HG03378 (cell line): ENCODE data around the gene TMEM132E.
"Not testable (repeated sequence)": the region's sequence is repeated elsewhere in the genome, so short reads cannot be mapped to it uniquely, and the experiment has no call there.

Experiments used
- ATAC-seq: cut with Tn5 transposase; IDR thresholded peaks from one replicate; pipeline ENCODE4 v1.9.1; 2021; ENCODE audit warnings: mild to moderate bottlenecking, moderate library complexity; ENCODE audit not compliant: unreplicated experiment

Gene TMEM132E

DNA sequence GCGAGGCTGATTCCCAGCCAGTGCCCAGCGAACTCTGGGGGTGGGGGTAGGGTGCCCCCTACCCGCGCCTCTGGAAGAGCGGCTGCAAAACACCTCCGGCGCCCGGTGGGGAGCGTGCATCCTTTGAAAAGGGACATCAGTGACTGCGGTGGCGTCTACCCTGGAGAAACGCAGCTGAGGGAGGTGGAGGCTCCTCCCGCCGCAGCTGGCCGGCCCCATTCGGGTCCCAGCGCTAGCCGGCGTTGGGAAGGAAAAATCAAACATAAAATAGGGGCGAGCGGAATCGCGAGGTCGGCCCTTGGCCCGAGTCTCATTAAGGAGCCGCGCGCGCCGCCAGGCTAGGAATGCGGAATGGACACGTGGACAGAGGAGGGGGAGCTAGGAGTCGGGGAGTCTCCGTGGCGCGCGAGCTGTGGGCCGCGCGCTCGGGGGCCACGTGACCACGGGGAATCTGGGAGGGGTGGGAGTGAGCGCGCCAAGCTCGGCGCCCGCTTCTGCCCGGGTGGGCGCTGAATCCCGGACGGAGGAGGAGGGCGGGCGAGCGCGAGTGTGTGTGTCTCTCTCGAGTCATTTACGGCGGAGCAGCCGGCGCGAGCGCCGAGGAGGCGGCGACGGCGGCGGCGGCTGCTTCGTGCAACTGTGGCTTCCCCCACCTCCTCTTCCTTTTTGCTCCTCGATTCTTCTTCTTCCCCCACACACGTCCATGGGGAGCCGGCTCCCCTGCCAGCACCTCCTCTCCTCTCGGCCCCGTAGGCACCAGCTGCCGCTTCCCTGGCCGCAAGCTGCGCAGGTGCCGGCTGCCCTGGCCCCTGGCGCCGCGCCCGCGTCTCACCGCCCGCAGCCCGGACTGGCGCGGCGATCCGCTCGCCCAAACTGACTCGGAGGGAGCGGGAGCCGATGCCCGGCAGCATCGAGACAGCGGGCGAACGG lies at the start of gene TMEM132E:
Gene TMEM132E (plus strand): TSS at position 566 of the 930 bp plus-strand sequence. CDS start 1,495 bp downstream, outside the sequence.
- ATAC-seq: no peak

GRCh38 chr17:34530918-34531317 lies 48.5 kb upstream of the TMEM132E start:
- no peak for ATAC-seq

DNA sequence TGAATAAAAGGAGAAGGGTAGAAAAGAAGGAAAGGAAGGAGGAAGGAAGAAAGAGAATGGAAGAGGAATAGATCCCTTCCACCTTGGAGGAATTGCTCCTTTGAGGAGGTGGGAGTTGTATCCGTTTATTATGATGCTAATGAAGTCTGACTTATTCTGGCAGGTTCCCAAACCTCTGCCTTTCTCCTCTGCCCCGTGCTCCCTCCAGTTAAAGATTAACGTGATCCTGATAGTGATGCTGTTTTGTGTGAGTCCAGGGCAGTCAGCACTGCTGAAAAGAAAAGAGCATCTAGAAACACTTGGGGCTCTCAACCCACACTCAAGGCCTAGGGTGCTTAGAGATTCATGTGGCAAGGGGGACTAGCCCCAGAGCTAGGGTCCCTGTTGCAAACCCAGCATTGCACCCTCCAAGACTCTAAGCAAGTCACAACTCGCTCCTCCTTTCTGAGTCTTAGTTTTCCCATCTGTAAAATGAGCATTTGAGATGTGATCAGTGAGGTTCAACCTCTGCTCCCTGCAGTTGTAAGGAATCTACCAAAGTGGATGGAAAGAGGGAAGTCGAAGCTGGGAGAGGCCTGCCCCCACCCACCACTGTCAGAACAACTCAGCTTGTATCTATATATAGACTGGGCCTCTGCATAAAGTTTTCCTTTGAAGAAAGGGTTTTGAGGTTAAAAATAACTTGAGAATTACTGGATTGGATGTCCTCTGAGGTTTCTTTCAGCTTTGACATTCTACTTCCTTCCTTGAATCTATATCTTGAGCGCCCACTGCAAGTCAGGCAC lies 46.9 kb upstream of the TMEM132E start:
- ATAC-seq: no peak

DNA sequence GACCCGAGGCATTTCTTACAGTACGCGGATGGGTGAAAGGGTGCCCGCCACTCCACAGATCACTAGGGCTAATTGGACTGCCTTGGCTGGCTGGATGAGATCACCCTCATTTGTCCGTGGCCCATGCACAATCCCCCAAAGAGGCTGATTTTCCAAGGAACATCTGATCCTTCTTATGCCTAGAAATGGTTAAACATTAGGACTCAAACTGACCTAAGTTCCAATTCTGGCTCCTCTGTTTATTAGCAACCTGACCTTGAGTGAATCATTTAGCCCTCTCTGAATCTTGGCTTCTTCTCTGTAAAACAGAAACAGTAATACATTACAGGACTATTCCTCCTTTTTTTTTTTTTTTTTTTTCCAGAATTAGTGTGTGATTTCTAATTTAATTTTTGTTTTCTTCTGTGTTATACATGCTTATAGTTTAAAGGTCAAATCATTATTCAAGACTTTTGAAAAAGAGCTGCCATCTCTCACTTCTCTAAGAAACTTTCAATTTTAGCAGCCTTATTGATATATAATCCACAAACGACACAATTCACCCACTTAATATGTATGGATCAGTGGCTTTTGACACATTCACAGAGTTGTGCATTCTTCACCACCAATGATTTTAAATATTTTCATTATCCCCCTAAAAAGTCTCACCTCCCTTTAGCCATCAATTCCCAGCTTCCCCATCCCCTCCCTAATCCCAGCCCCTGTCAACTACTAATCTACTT lies 45.4 kb upstream of the TMEM132E start:
- ATAC-seq: no peak

- no peak for ATAC-seq
Measured at GRCh38 chr17:34537445-34537844, 41.9 kb upstream of the TMEM132E start.

- not testable (repeated sequence) for ATAC-seq
Measured at GRCh38 chr17:34538582-34538981, 40.8 kb upstream of the TMEM132E start.

DNA sequence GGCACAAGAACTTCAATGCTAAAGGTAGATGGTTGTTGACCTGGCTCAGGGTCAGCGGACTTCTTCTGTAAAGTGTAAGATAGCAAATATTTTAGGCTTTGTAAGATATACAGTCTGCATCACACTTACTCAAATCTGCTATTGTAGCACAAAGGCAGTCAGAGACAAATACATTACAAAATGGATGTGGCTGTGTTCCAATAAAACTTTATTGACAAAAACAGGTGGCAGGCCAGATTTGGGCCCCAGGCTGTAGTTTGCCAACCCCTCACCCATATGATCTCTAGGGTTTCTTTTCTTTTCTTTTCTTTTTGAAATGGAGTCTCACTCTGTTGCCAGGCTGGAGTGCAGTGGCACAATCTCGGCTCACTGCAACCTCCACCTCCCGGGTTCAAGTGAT lies 39.5 kb upstream of the TMEM132E start:
- ATAC-seq: no peak

- ATAC-seq: no peak
Measured at GRCh38 chr17:34542700-34543336, 36.6 kb upstream of the TMEM132E start.

- ATAC-seq: no peak
Measured at GRCh38 chr17:34547453-34548063, 31.8 kb upstream of the TMEM132E start.

DNA sequence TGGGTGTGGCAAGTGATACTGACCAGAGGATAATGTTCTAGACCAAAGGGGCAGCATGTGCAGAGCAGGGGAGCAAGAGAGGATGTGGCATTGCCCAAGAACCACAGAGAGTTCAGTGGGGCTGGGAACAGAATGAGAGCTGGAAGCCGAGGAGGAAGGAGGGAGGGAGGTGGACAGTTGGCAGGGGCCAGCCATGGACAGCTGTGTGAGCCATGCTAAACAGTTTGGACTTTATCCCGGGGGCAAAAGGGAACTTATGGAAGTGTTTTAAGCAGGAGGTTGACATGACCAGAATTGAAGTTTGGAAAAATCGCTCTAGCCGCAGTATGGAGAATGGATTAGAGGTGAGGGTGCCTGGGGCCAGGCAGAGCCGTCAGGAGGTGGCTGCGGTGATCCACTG lies 29.4 kb upstream of the TMEM132E start:
- no peak for ATAC-seq

- no peak for ATAC-seq
Measured at GRCh38 chr17:34553907-34554306, 25.5 kb upstream of the TMEM132E start.

GRCh38 chr17:34556384-34556783 lies 23.0 kb upstream of the TMEM132E start:
- ATAC-seq: no peak

DNA sequence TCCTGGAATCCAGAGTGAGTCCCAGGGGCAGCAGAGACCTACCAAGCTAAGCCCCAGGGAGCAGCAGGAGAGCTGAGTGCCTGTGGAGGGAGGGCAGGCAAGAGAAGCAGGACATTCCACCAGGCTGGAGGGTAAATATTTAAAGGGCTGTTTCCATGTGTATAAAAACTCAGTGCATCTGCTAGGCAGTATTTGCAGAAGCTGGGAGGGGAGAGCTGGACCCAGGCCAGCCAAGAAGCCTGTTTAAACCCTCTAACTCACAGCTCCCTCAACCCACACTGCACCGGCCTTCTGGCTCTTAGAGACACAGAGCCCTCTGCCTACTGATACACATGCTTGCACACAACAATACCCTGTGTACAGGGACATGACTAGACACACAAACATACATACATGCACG lies 22.5 kb upstream of the TMEM132E start:
- ATAC-seq: no peak

GRCh38 chr17:34561328-34561727 lies 18.1 kb upstream of the TMEM132E start:
- ATAC-seq: no peak

GRCh38 chr17:34562387-34562786 lies 17.0 kb upstream of the TMEM132E start:
- ATAC-seq: no peak

GRCh38 chr17:34565713-34566112 lies 13.7 kb upstream of the TMEM132E start:
- no peak for ATAC-seq

- ATAC-seq: no peak
Measured at GRCh38 chr17:34566201-34566600, 13.2 kb upstream of the TMEM132E start.

DNA sequence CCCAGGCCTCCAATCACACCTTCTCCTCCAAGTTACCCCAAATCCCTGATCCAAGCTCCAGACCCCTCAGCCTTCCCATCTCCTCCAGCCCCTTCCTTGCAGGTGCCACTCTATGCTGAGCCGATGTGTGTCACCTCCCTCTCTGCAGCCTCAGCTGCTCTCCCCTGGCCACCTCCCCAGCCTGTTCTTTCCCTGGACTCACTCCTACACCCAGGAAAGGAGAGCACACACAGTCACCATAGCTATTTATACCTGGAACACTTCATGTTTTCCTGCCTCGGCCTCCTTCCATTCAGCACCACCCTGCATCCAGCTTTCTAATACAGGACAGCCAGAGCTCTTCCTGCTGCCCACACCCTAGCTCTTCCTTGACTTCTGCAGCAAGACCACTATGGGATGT lies 12.5 kb upstream of the TMEM132E start:
- ATAC-seq: no peak

- no peak for ATAC-seq
Measured at GRCh38 chr17:34567691-34568465, 11.5 kb upstream of the TMEM132E start.

GRCh38 chr17:34568953-34569352 lies 10.4 kb upstream of the TMEM132E start:
- ATAC-seq: no peak
